SK-N-SH (cell line): Measurements from ENCODE around the gene ARMC3.

ENCODE experiments used
- CHD2 ChIP-seq: fragments of 150-350 bp; IDR thresholded peaks from 2 replicates; pipeline ENCODE4 v1.6.1; 2018; ENCODE audit warnings: low read length; ENCODE audit not compliant: partially characterized antibody
- EP300 ChIP-seq, 2 experiments: IDR thresholded peaks; 2 replicates each; pipeline versions ENCODE4 v1.4.0 to v1.6.1; 2012; ENCODE audit warnings: borderline replicate concordance in 1 of 2, low read depth in 1 of 2, low read length in 1 of 2
- FOXJ3 ChIP-seq: sonication (generic); formaldehyde crosslinking; IDR thresholded peaks from 2 replicates; pipeline ENCODE4 v1.5.1; 2020; ENCODE audit warnings: mild to moderate bottlenecking, missing genetic modification reagents
- MXI1 ChIP-seq: IDR thresholded peaks from 2 replicates; pipeline ENCODE4 v1.6.1; 2012; ENCODE audit warnings: mild to moderate bottlenecking, low read depth, low read length, improper control_type of control experiment
- NRF1 ChIP-seq: IDR thresholded peaks from 2 replicates; pipeline ENCODE4 v1.6.1; 2012; ENCODE audit warnings: low read depth, mild to moderate bottlenecking, low read length
- SMC3 ChIP-seq: IDR thresholded peaks from 2 replicates; pipeline ENCODE4 v1.6.1; 2012; ENCODE audit warnings: low read depth, low read length, improper control_type of control experiment
- TAF1 ChIP-seq: IDR thresholded peaks from 2 replicates; pipeline ENCODE4 v1.6.1; 2012; ENCODE audit warnings: low read depth, mild to moderate bottlenecking, low read length, moderate library complexity, borderline replicate concordance
- TF ChIP-seq, protein P1 (sequence below): fragments of 200-600 bp; sonication (generic); IDR thresholded peaks from 2 replicates; pipeline ENCODE4 v1.6.1; 2017; ENCODE audit warnings: antibody characterized with exemption, mild to moderate bottlenecking, moderate library complexity
- TF ChIP-seq, protein P2 (sequence below): IDR thresholded peaks from 2 replicates; pipeline ENCODE4 v1.4.0; 2012; ENCODE audit warnings: low read depth

- TF ChIP-seq, protein P1, sequence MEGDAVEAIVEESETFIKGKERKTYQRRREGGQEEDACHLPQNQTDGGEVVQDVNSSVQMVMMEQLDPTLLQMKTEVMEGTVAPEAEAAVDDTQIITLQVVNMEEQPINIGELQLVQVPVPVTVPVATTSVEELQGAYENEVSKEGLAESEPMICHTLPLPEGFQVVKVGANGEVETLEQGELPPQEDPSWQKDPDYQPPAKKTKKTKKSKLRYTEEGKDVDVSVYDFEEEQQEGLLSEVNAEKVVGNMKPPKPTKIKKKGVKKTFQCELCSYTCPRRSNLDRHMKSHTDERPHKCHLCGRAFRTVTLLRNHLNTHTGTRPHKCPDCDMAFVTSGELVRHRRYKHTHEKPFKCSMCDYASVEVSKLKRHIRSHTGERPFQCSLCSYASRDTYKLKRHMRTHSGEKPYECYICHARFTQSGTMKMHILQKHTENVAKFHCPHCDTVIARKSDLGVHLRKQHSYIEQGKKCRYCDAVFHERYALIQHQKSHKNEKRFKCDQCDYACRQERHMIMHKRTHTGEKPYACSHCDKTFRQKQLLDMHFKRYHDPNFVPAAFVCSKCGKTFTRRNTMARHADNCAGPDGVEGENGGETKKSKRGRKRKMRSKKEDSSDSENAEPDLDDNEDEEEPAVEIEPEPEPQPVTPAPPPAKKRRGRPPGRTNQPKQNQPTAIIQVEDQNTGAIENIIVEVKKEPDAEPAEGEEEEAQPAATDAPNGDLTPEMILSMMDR, result no peak
- TF ChIP-seq EP300 (IDR thresholded peaks at IDR 0.05; ENCODE audit: borderline replicate concordance in 1 of 2, low read depth in 1 of 2, low read length in 1 of 2) (peak in 1 of 2 experiments; percentile 63; a peak in 2 of 4 replicates), FOXJ3 (CRISPR knock-in tag) (0 out of 2 replicates have a peak, but pooled peaks have one; percentile 23), SMC3 (no peak), MXI1 (no peak), CHD2 (no peak), TAF1 (no peak), NRF1 (no peak)
- TF ChIP-seq, protein P2, sequence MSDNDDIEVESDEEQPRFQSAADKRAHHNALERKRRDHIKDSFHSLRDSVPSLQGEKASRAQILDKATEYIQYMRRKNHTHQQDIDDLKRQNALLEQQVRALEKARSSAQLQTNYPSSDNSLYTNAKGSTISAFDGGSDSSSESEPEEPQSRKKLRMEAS, result no peak
Measured at GRCh38 chr10:23081221-23081750, 153.4 kb downstream of the ARMC3 start.
